ENCODE results near the gene ZNF580.

DNA sequence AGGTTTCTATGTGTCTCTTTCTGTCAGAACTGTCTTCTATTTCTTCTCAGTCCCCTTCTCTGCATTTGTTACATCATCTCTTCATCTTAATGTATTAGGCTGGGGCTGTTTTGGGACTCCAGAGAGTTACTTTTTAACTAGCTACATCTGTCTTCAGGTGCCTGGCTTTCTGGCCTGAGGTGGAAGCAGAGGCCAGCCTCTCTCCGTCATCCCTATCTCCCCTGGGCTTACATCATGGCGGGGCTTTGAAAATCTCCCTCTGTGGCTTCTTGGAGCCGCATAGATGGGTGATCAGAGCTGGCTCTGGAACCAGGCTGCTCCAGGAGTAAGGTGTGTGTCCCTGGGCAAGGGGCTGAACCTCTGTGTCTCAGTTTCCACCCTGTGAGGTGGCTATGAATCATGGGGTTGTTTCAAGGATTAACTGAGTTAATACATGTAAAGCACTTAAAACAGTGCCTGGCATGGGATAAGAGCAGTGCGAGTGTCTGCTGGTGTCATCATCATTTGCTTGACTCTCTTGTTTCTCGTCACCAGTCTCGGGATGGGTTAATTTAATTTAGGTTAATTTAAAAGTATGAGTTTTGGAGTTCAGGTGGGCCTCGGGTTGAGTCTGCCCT is 36.2 kb downstream of the ZNF580 start:
- TF ChIP-seq, protein P1, sequence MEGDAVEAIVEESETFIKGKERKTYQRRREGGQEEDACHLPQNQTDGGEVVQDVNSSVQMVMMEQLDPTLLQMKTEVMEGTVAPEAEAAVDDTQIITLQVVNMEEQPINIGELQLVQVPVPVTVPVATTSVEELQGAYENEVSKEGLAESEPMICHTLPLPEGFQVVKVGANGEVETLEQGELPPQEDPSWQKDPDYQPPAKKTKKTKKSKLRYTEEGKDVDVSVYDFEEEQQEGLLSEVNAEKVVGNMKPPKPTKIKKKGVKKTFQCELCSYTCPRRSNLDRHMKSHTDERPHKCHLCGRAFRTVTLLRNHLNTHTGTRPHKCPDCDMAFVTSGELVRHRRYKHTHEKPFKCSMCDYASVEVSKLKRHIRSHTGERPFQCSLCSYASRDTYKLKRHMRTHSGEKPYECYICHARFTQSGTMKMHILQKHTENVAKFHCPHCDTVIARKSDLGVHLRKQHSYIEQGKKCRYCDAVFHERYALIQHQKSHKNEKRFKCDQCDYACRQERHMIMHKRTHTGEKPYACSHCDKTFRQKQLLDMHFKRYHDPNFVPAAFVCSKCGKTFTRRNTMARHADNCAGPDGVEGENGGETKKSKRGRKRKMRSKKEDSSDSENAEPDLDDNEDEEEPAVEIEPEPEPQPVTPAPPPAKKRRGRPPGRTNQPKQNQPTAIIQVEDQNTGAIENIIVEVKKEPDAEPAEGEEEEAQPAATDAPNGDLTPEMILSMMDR (conservative IDR thresholded peaks at IDR 0.05; ENCODE audit: low read length): no peak
- no peak for TF ChIP-seq EZH2phosphoT487 (IDR thresholded peaks at IDR 0.05; ENCODE audit: borderline replicate concordance, low read depth, low read length)

All from OCI-LY7 (cell line).